ENCODE measurements around the gene LGMN. TPM values are rescaled to one million over a fixed set of nuclear protein-coding genes. Genes with fewer than 3 reads are reported as not detected.

The LGMN gene
- total RNA-seq, 6 experiments from 2014 or later: 37.0 to 57.3 (median 43.3) TPM

DNA sequence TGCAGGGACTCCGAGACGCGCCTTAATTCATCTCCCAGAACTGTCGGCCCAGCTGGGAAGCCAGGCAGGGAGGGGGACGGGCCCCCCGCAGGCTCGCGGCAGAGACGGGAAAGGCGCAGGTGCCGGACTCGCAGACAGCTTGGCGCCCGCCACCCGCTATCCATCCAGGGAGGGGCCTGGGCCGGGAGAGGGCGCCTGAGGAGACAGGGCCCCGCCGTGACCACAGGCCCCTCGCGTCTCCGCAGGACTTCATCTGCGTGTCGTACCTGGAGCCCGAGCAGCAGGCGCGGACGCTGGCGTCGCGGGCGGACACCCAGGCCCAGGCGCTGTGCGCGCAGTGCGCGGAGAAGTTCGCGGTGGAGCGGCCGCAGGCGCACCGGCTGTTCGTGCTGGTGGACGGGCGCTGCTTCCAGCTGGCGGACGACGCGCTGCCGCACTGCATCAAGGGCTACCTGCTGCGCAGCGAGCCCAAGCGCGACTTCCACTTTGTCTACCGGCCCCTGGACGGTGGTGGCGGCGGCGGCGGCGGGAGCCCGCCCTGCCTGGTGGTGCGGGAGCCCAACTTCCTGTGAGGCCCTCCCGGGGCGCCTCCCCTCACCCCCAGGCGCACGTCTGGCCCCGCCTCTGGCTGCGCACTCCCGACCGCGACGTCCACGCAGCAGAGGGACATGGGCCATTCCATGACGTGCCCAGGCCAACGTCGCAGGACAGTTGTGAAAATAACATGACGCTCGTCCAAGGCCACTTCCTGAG, 60.6 kb downstream of the LGMN start:
- Mint-ChIP-seq H3K9me3 (no peaks in the 10 kb centered on the region), H3K27ac (no peak overlapping the region), H3K4me1 (ENCODE audit: low read depth) (no peaks in the 10 kb centered on the region), H3K4me3 (no peak overlapping the region), H3K27me3 (ENCODE audit: insufficient read depth) (peaks cover 9% of the 10 kb centered on the region), H3K36me3 (ENCODE audit: low read depth) (no peaks in the 10 kb centered on the region)
- no peak for DNase-seq
- TF ChIP-seq, protein P1, sequence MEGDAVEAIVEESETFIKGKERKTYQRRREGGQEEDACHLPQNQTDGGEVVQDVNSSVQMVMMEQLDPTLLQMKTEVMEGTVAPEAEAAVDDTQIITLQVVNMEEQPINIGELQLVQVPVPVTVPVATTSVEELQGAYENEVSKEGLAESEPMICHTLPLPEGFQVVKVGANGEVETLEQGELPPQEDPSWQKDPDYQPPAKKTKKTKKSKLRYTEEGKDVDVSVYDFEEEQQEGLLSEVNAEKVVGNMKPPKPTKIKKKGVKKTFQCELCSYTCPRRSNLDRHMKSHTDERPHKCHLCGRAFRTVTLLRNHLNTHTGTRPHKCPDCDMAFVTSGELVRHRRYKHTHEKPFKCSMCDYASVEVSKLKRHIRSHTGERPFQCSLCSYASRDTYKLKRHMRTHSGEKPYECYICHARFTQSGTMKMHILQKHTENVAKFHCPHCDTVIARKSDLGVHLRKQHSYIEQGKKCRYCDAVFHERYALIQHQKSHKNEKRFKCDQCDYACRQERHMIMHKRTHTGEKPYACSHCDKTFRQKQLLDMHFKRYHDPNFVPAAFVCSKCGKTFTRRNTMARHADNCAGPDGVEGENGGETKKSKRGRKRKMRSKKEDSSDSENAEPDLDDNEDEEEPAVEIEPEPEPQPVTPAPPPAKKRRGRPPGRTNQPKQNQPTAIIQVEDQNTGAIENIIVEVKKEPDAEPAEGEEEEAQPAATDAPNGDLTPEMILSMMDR (IDR thresholded peaks at IDR 0.05): no peak

DNA sequence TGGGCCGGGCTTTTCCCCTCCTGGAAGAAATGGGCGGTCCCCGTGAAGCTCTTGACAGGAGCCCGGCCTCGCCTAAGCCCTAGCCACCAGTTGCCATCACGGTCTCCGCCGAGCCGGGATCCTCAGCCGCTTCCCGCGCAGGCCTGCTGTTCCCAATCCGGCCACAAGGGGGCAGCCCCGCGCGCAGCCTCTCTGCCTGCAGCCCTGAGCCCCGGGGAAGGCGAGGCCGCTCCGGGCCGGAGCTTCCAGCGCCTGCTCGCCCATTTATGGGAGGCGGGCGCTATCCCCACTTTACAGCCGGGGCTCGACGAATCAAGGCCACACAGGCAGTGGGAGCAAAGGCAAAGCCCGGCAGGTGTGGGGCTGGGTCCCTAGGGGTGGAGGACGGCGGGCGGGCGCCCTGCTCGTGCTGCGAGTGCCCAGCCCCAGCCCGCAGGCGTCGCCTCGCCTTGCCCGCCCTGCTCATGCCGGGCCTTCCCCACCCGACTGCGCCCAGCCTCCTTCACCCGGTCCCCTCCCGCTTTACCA, 61.5 kb downstream of the LGMN start:
- no peaks in the 10 kb centered on the region for H3K36me3 Mint-ChIP-seq (ENCODE audit: low read depth)
- peaks cover 7% of the 10 kb centered on the region for H3K27me3 Mint-ChIP-seq (ENCODE audit: insufficient read depth)
- no peaks in the 10 kb centered on the region for H3K9me3 Mint-ChIP-seq
- no peak overlapping the region; the same call in 1 of the 2 replicates for H3K4me3 Mint-ChIP-seq
- peak; percentile 58 for DNase-seq
- no peak overlapping the region for H3K27ac Mint-ChIP-seq
- TF ChIP-seq, protein P1 (IDR thresholded peaks at IDR 0.05): peak; percentile 100
- no peaks in the 10 kb centered on the region for H3K4me1 Mint-ChIP-seq (ENCODE audit: low read depth)

DNA sequence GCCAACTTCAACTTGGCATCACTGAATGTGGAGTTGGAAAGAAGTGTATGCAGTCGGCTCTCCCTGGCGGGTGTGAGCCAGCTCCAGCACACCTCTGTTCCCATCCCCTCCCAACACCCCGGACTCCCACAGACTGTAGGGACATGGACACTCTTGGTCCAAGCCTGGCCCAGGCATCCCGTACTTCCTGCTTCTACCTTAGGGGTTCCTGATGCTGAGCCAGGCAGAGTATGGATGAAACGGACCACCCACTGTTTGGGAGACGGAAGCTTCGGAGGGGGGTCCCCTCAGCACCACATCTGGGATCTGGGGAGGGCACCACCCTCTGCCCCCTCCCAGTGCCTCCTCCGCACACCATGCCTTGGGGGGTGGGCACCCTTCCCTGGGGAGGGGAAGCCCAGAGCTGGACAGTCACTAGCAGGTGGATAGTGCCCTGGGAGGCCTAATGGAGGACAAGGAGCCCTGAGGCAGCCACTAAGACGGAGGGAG, 62.0 kb downstream of the LGMN start:
- H3K9me3 Mint-ChIP-seq: no peaks in the 10 kb centered on the region
- peaks cover under 1% of the 10 kb centered on the region for H3K4me1 Mint-ChIP-seq (ENCODE audit: low read depth)
- H3K36me3 Mint-ChIP-seq (ENCODE audit: low read depth): no peaks in the 10 kb centered on the region
- peaks cover 6% of the 10 kb centered on the region for H3K27me3 Mint-ChIP-seq (ENCODE audit: insufficient read depth)
- TF ChIP-seq, protein P1 (IDR thresholded peaks at IDR 0.05): no peak
- H3K27ac Mint-ChIP-seq: no peak overlapping the region
- DNase-seq: no peak
- H3K4me3 Mint-ChIP-seq: no peak overlapping the region

DNA sequence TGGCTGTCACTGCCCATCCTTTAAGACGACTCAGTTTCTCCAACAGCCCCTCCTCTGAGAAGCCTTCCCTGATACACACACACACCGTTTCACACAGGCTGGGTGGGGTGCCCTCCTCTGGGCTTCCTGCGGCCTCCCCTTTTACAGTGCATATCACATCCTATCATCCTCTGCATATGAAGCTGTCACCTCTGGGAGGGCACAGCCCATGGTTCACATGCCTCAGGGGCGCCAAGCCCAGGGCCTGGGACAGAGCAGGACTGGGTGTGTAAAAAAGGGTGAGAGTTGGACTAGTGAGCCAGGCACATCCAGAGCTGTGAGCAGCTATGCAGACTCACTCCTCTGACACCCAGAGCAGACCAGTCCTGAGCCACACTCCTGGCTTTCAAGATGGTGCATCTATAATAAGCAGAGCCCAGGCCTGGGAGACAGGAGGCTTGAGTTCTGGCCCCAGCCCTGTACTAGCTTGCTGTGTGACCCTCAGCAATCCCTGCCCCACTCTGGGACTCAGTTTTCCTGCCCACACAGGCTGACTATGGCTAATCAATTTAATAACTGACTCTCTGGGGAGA, 62.6 kb downstream of the LGMN start:
- Mint-ChIP-seq H3K4me3 (no peak overlapping the region), H3K9me3 (no peaks in the 10 kb centered on the region), H3K36me3 (ENCODE audit: low read depth) (no peaks in the 10 kb centered on the region), H3K27me3 (ENCODE audit: insufficient read depth) (peaks cover 7% of the 10 kb centered on the region), H3K27ac (no peak overlapping the region), H3K4me1 (ENCODE audit: low read depth) (peaks cover 6% of the 10 kb centered on the region)
- TF ChIP-seq, protein P1 (IDR thresholded peaks at IDR 0.05): no peak
- no peak for DNase-seq

DNA sequence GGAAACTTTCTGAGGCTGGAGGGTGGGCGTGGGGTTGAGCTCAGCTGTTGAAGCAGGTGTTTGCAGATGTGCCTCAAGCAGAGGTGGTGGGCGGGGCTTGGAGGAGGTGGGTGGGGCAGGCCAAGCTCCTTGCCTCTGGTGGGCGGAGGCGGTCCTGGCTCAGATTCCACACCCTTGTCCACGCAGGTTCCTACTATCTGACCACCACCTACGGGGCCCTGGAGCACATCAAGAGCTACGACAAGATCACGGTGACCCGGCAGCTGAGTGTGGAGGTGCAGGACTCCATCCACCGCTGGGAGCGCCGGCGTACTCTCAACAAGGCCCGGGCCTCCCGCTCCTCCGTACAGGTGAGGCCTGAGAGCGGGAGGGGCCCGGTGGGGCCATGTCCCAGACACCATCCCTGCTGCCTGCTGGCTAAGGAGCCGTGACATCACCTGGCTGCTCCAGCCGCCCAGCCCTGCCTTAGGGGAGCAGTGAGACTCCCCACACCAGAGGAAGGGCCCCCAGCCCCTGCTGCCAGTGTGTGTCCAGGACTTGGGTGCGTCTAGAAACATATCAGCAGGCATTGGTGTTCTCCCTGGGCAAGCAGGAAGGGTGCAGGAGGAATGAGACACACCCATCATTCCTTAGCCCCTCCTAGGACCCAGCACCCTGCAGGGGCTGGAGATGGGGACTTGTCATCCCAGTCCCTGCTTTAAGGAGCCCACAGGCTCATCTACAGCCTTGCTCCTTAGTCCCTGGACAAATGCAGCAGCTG, 63.4 kb downstream of the LGMN start:
- Mint-ChIP-seq H3K4me3 (no peak overlapping the region), H3K27ac (no peak overlapping the region), H3K9me3 (no peaks in the 10 kb centered on the region), H3K4me1 (ENCODE audit: low read depth) (peaks cover 6% of the 10 kb centered on the region), H3K27me3 (ENCODE audit: insufficient read depth) (peaks cover 7% of the 10 kb centered on the region), H3K36me3 (ENCODE audit: low read depth) (peaks cover 6% of the 10 kb centered on the region; the same call in 1 of the 2 replicates)
- TF ChIP-seq, protein P1 (IDR thresholded peaks at IDR 0.05): no peak
- DNase-seq: no peak

All from HFFc6 (cell line).